Measurements from ENCODE around the gene PTGES2. TPM values are rescaled to one million over a fixed set of nuclear protein-coding genes. Genes with fewer than 3 reads are reported as not detected.

Gene PTGES2
- total and polyA plus RNA-seq, 9 of the 15 experiments (the other 6 are each of a cell fraction or from before 2014, with no cell fraction given): 2.4 to 196 (median 90.1) TPM

DNA sequence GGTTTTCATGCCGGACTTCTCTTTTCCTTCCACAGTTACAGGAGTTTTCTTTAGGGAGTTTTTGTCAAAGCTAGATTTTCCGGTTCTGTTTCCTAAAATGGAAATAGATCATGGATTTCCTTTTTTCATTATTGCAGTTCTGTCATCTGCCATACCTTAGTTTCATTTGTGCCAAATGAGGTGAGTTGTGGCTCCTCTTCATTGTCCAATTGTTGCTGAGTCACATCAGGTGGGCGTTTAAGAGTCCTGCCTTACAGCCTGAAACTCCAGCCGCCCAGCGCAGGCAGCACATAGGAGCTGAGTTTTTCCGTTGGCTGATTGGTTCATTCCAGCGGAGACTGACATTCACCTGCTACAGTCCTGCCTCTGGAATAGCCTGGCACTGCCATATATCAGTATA lies 45.4 kb downstream of the PTGES2 start (continued):
- no peak for TF ChIP-seq NEUROD1 (IDR thresholded peaks at IDR 0.05; ENCODE audit: borderline replicate concordance, low read depth, low read length, partially characterized antibody)
- no peak for TF ChIP-seq POLR2AphosphoS2 (IDR thresholded peaks at IDR 0.05; ENCODE audit: low read length)
- TF ChIP-seq TRIM28 (IDR thresholded peaks at IDR 0.05): 0 out of 2 replicates have a peak, but pooled peaks have one; percentile 32
- no peak for TF ChIP-seq TFE3 (CRISPR knock-in tag; IDR thresholded peaks at IDR 0.05)
- no peak for TF ChIP-seq GABPA (tag; conservative IDR thresholded peaks at IDR 0.05; ENCODE audit: low read depth)
- no peak for TF ChIP-seq ILF3 (IDR thresholded peaks at IDR 0.05; ENCODE audit: borderline replicate concordance)
- peak in 1 of 2 experiments; percentile 40; a peak in 1 of 4 replicates for TF ChIP-seq UBTF (IDR thresholded peaks at IDR 0.05; ENCODE audit: borderline replicate concordance in 1 of 2, low read depth in 2 of 2, low read length in 2 of 2)
- TF ChIP-seq HMGXB4 (CRISPR knock-in tag; IDR thresholded peaks at IDR 0.05): no peak
